GM10248 (cell line): ENCODE results near the gene FANK1.

ENCODE experiments used
- CTCF ChIA-PET: fragments of 300-600 bp; sonication (Branson Sonifier 250); formaldehyde crosslinking; extraction: SDS; loops from one replicate; lab custom pipeline; 2021; ENCODE audit warnings: antibody characterized with exemption; lab: Yijun Ruan, JAX
- POLR2A ChIA-PET: fragments of 350-650 bp; sonication (Branson Sonifier 250); formaldehyde crosslinking; extraction: SDS; loops from one replicate; lab custom pipeline; 2020; ENCODE audit warnings: antibody characterized with exemption; lab: Yijun Ruan, JAX
- DNase-seq: peaks from one replicate; pipeline ENCODE4 v3.0.0; 2012; ENCODE audit errors: extremely low spot score
- TF ChIP-seq, protein P1 (sequence below): IDR thresholded peaks from 2 replicates; pipeline ENCODE4 v1.5.1; 2012; ENCODE audit warnings: mild to moderate bottlenecking, low read depth; ENCODE audit errors: extremely low read depth, missing control alignments, control extremely low read depth

FANK1 gene

DNA sequence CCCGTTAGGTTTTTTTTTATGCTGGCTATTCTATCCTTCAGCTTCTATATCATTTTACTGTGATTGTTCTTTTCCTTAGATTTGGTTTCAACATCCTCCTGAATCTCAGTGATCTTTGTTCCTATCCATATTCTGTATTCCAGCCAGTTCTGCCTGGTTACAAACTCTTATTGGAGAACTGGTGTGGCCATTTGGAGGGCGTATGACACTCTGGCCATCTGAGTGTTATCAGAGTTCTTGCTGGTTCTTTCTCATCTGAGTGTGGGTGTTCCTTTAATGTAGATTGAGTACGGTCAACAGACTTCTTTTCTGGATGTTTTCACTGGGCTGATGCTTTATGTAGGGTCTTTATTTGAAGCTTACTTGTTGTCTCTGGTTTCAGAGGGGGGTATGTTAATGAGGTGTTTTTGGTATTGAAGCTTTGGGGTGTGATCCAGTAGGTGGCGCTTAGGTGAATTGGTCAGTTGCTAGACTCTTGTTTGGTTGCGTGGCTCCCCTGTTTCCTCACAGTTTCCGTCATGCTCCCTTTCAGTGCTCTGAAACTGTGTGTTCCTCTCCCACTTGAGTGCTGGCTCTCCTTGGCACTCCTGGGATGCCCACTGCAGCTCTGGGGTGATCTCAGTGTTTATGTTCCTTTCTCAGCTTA is 80.7 kb downstream of the FANK1 start:
- CTCF ChIA-PET, result interaction anchor here (0.7 to 2.0 kb wide), 4 partner anchors 36 to 527 kb away, joined by 3 to 7 read pairs (median 3); no protein-coding TSS in a partner anchor
- POLR2A ChIA-PET, result no interaction called here
- TF ChIP-seq, protein P1, sequence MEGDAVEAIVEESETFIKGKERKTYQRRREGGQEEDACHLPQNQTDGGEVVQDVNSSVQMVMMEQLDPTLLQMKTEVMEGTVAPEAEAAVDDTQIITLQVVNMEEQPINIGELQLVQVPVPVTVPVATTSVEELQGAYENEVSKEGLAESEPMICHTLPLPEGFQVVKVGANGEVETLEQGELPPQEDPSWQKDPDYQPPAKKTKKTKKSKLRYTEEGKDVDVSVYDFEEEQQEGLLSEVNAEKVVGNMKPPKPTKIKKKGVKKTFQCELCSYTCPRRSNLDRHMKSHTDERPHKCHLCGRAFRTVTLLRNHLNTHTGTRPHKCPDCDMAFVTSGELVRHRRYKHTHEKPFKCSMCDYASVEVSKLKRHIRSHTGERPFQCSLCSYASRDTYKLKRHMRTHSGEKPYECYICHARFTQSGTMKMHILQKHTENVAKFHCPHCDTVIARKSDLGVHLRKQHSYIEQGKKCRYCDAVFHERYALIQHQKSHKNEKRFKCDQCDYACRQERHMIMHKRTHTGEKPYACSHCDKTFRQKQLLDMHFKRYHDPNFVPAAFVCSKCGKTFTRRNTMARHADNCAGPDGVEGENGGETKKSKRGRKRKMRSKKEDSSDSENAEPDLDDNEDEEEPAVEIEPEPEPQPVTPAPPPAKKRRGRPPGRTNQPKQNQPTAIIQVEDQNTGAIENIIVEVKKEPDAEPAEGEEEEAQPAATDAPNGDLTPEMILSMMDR, result peak; percentile 12
- DNase-seq, result no peak

DNA sequence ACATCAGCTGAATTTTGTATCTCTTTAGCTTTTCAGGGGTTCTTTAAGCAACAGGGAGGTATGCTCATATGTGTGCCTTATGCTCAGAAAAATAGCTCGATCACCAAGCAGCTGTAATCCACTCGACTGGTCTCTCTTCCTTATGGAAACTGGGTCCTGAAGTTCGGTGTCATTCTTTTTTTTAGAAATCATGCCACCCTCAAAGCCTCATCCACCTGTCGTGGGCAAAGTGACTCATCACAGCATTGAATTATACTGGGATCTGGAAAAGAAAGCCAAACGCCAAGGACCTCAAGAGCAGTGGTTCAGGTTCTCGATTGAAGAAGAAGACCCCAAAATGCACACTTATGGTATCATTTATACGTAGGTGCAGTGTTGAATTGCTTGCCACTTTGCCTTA is 83.6 kb downstream of the FANK1 start:
- DNase-seq, result no peak
- ChIA-PET CTCF (interaction anchor here (1.0 to 2.7 kb wide), 6 partner anchors 10 to 1875 kb away, joined by 3 to 16 read pairs (median 4); no protein-coding TSS in a partner anchor), POLR2A (no interaction called here)
- TF ChIP-seq, protein P1, result no peak

DNA sequence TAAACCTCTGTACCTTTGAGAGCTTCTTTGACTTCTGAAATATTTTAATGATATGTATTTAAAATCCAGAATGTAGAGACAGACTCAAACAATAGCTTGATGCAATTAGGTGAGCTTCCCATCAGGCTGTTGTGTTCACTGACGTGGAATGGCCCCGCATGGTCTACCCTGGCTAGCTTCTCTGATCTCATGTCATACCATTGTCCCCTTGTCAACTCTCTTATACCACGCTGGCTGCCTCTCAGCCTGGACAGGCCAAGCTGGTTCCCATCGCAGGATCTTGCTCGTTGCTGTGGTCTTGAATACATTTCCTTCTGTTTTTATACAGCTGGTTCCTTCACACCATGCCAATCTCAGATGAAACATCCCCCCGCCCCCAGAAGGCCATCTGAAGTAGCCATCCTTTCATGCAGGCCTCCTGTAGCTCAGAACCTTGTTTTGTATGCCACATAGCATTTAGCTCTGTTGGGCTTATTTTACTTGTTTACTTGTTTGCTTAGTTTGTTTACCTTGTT is 84.2 kb downstream of the FANK1 start:
- ChIA-PET CTCF (interaction anchor here (1.0 to 2.7 kb wide), 6 partner anchors 9 to 1874 kb away, joined by 3 to 16 read pairs (median 4); no protein-coding TSS in a partner anchor), POLR2A (no interaction called here)
- TF ChIP-seq, protein P1, result no peak
- DNase-seq, result no peak

DNA sequence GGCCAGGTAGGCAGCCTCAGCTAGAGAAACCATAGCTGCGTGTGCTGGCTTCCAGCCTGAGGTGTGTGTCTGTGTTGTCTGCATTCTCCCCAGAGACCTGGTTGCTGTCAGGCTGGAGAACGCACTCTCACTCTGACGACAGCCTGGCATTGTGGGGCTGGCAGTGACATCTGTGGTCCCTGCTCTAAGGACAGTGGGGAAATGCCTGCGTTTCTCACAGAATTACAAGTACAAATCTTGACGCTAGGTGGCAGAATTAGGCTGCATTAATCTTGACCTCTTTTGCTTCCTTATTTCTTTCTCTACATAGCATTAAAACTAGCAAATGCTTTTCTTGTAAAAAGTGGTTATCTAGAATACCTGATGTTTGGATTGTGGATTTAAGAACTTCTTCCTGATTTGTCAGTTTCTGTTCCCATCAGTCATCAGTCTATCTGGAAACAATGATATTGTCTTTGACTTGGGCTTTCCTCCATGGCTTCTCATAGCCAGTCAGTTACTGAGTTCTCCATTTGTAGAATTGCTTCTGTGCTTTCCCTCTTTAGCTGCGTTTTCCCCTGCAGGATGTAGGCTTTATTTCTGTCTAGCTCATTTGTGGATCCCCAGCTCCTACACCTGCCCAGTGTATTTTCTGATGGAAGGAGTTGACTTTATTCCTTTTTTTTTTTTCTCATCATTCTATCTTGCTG is 86.0 kb downstream of the FANK1 start:
- CTCF ChIA-PET, result interaction anchor here (0.7 to 3.0 kb wide), 22 partner anchors 8 to 1872 kb away, joined by 3 to 16 read pairs (median 4); no protein-coding TSS in a partner anchor
- POLR2A ChIA-PET, result no interaction called here
- peak; percentile 48 for DNase-seq

DNA sequence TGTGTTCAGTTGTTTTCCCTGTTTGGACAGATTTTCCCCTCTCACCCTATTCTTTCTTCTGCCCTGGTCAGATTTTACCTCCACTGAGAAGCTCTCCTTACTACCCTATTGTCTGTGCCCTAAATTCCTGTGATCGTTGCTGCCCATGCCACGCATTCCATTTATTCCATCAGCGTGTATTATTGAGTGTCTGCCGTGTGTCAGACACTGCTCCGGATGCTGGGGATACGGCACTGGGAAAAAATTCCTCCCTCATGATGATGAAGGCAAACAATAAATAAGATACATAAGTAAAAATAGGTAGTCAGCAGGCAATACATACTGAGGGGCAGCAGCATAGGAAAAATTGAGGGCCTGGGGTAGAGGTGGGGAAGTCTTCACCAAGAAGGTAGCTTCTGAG is 86.8 kb downstream of the FANK1 start:
- ChIA-PET POLR2A (no interaction called here), CTCF (interaction anchor here (0.7 to 3.0 kb wide), 17 partner anchors 9 to 1871 kb away, joined by 3 to 13 read pairs (median 4); no protein-coding TSS in a partner anchor)
- TF ChIP-seq, protein P1, result no peak
- no peak for DNase-seq

More for the DNA sequence above, 86.0 kb downstream of the FANK1 start:
- TF ChIP-seq, protein P1, result peak; percentile 42

DNA sequence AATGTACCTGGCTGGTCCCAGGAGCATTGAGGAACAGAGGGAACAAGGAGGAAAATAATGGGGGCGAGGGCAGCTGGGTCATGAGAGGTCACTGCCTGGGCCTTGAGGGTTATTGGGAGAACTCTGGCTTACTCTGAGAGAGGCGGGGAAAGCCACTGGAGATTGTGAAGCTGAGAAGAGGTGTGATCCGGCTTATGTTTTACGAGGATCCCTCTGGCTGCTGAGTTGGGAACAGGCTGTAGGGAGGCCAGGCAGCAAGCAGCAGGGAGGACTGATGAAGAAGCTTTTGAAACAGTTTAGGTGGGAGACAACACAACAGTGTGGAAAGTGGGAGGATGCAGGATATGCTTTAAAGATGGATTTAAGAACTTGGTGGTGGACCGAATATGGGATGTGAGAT is 87.3 kb downstream of the FANK1 start:
- TF ChIP-seq, protein P1, result no peak
- ChIA-PET POLR2A (no interaction called here), CTCF (interaction anchor here (0.9 to 3.0 kb wide), 11 partner anchors 9 to 1871 kb away, joined by 3 to 13 read pairs (median 4); no protein-coding TSS in a partner anchor)
- no peak for DNase-seq
